ENCODE data around the gene ATG2B. TPM values are rescaled to one million over a fixed set of nuclear protein-coding genes. Genes with fewer than 3 reads are reported as not detected.

ATG2B gene
- total and polyA plus RNA-seq, 2 of the 4 experiments (the other 2 are of a cell fraction): 6.9 to 22.0 TPM

DNA sequence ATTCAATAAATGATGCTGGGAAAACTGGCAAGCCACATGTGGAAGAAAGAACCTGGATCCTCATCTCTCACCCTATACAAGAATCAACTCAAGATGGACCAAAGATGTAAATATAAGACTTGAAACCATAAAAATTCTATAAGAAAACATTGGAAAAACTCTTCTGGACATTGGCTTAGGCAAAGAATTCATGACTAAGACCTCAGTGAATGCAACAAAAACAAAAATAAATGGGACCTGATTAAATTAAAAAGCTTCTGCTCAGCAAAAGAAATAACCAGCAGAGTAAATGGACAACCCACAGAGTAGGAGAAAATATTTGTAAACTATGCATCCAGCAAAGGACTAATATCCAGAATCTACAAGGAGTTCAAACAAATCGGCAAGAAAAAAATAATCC lies 24.6 kb downstream of the ATG2B start:
- Histone ChIP-seq H3K27me3 (ENCODE audit: control insufficient read depth, insufficient read depth, low read length) (no peaks in the 10 kb centered on the region), H4K5ac (ENCODE audit: low read depth, low read length) (no peak overlapping the region), H3K27ac (ENCODE audit: insufficient read depth, low read length) (no peak overlapping the region), H3K4me1 (ENCODE audit: control insufficient read depth, insufficient read depth, low read length) (no peaks in the 10 kb centered on the region), H3K36me3 (ENCODE audit: control insufficient read depth, insufficient read depth, low read length) (peaks cover 7% of the 10 kb centered on the region), H2BK20ac (ENCODE audit: low read depth, low read length) (no peak overlapping the region), H3K9me1 (ENCODE audit: insufficient read depth, low read length) (no peaks in the 10 kb centered on the region), H3K4me3 (ENCODE audit: insufficient read depth, low read depth, low read length) (no peak overlapping the region), H3K79me1 (ENCODE audit: low read depth in 1 of 2, low read length in 2 of 2) (0 out of 4 replicates have a peak, but pooled peaks cover 2 to 3% of the 10 kb centered on the region in 2 experiments), H3K23ac (ENCODE audit: low read depth, low read length) (no peak overlapping the region), H4K8ac (ENCODE audit: low read depth in 2 of 2, low read length in 2 of 2) (no peak overlapping the region), H2BK15ac (ENCODE audit: low read depth, low read length) (no peak overlapping the region), H3K4ac (ENCODE audit: low read depth, low read length) (no peak overlapping the region), H3K56ac (ENCODE audit: extremely low read depth, insufficient read depth, low read length) (no peak overlapping the region), H2AFZ (replicated peaks; ENCODE audit: low read length, poor library complexity) (no peak overlapping the region), H2BK5ac (ENCODE audit: low read depth, low read length, poor library complexity, severe bottlenecking) (no peak overlapping the region), H3K18ac (ENCODE audit: low read depth, low read length) (no peak overlapping the region), H2BK120ac (ENCODE audit: low read depth, low read length) (no peak overlapping the region), H2AK5ac (ENCODE audit: low read depth, low read length) (no peak overlapping the region), H2AK9ac (replicated peaks; ENCODE audit: low read depth, low read length, poor library complexity) (no peak overlapping the region), H3K9ac (ENCODE audit: low read depth, low read length) (no peak overlapping the region), H3K14ac (replicated peaks; ENCODE audit: low read depth, low read length) (no peak overlapping the region), H4K20me1 (ENCODE audit: insufficient read depth, low read length) (no peaks in the 10 kb centered on the region), H3K9me3 (ENCODE audit: control insufficient read depth, insufficient read depth, low read length) (no peaks in the 10 kb centered on the region), H4K91ac (ENCODE audit: insufficient read depth, low read depth, low read length) (no peak overlapping the region), H3K4me2 (ENCODE audit: low read depth, low read length) (no peak overlapping the region)
- dilution Hi-C loops (cut with HindIII; ENCODE audit: low sequenced_read_pairs, unreplicated experiment) (no loop called here), intact Hi-C loops (cut with micrococcal nuclease) (no loop called here), in situ Hi-C loops (cut with MboI; ENCODE audit: low sequenced_read_pairs) (no loop called here)
- TF ChIP-seq BHLHE40 (IDR thresholded peaks at IDR 0.05; ENCODE audit: low read depth, low read length): no peak
- TF ChIP-seq MAZ (IDR thresholded peaks at IDR 0.05; ENCODE audit: borderline replicate concordance, low read depth, low read length): no peak
- no peak for TF ChIP-seq MXI1 (IDR thresholded peaks at IDR 0.05; ENCODE audit: borderline replicate concordance, low read depth, low read length)
- TF ChIP-seq, protein P1, sequence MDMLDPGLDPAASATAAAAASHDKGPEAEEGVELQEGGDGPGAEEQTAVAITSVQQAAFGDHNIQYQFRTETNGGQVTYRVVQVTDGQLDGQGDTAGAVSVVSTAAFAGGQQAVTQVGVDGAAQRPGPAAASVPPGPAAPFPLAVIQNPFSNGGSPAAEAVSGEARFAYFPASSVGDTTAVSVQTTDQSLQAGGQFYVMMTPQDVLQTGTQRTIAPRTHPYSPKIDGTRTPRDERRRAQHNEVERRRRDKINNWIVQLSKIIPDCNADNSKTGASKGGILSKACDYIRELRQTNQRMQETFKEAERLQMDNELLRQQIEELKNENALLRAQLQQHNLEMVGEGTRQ (IDR thresholded peaks at IDR 0.05; ENCODE audit: low read depth, low read length): no peak
- TF ChIP-seq, protein P2, sequence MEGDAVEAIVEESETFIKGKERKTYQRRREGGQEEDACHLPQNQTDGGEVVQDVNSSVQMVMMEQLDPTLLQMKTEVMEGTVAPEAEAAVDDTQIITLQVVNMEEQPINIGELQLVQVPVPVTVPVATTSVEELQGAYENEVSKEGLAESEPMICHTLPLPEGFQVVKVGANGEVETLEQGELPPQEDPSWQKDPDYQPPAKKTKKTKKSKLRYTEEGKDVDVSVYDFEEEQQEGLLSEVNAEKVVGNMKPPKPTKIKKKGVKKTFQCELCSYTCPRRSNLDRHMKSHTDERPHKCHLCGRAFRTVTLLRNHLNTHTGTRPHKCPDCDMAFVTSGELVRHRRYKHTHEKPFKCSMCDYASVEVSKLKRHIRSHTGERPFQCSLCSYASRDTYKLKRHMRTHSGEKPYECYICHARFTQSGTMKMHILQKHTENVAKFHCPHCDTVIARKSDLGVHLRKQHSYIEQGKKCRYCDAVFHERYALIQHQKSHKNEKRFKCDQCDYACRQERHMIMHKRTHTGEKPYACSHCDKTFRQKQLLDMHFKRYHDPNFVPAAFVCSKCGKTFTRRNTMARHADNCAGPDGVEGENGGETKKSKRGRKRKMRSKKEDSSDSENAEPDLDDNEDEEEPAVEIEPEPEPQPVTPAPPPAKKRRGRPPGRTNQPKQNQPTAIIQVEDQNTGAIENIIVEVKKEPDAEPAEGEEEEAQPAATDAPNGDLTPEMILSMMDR (conservative IDR thresholded peaks at IDR 0.05; ENCODE audit: low read depth, low read length): no peak
- TF ChIP-seq CEBPB (IDR thresholded peaks at IDR 0.05; ENCODE audit: low read depth, low read length): no peak
- TF ChIP-seq FOS (IDR thresholded peaks at IDR 0.05; ENCODE audit: low read depth, low read length): no peak
- no peak for TF ChIP-seq CHD1 (IDR thresholded peaks at IDR 0.05; ENCODE audit: low read depth, low read length)
- TF ChIP-seq RCOR1 (IDR thresholded peaks at IDR 0.05; ENCODE audit: insufficient replicate concordance, low read length): no peak
- TF ChIP-seq POLR2A (IDR thresholded peaks at IDR 0.05; ENCODE audit: low read depth, low read length): no peak
- TF ChIP-seq, protein P3, sequence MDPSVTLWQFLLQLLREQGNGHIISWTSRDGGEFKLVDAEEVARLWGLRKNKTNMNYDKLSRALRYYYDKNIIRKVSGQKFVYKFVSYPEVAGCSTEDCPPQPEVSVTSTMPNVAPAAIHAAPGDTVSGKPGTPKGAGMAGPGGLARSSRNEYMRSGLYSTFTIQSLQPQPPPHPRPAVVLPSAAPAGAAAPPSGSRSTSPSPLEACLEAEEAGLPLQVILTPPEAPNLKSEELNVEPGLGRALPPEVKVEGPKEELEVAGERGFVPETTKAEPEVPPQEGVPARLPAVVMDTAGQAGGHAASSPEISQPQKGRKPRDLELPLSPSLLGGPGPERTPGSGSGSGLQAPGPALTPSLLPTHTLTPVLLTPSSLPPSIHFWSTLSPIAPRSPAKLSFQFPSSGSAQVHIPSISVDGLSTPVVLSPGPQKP (IDR thresholded peaks at IDR 0.05; ENCODE audit: borderline replicate concordance, low read depth, low read length): no peak
- no peak for TF ChIP-seq RAD21 (IDR thresholded peaks at IDR 0.05; ENCODE audit: low read length)
- TF ChIP-seq MAFK (IDR thresholded peaks at IDR 0.05; ENCODE audit: low read depth, low read length): no peak
- ATAC-seq (ENCODE audit: low read depth) (peak; percentile 21; the same call in 1 of the 2 replicates), DNase-seq (no peak)
- ChIA-PET POLR2A (ENCODE audit: unreplicated experiment) (no interaction called here), CTCF (interaction anchor here (0.7 kb wide), 1 partner anchor 11 kb away, joined by 4 read pairs; no protein-coding TSS in a partner anchor)
- no TSS peak for BruUV-seq (replicated peaks)
- no CpG with 5 or more reads among the region's 1 CpG for WGBS, 2 experiments (ENCODE audit: extremely low coverage in 2 of 2, insufficient read length in 1 of 2)

All from IMR-90 (cell line).